GM10266 (cell line): ENCODE data around the gene KMT5C.
"Not testable (repeated sequence)": the region's sequence is repeated elsewhere in the genome, so short reads cannot be mapped to it uniquely, and the experiment has no call there.

ENCODE experiments used
- DNase-seq: peaks from one replicate; pipeline ENCODE4 v3.0.0; 2012; ENCODE audit errors: extremely low spot score
- CTCF ChIP-seq: IDR thresholded peaks from 2 replicates; pipeline ENCODE4 v1.5.1; 2012; ENCODE audit warnings: mild to moderate bottlenecking, low read depth; ENCODE audit not compliant: control insufficient read depth, insufficient read depth; ENCODE audit errors: missing control alignments

Gene KMT5C

GRCh38 chr19:55316646-55317045 is 23.0 kb upstream of the KMT5C start:
- TF ChIP-seq CTCF, result no peak

GRCh38 chr19:55319785-55320184 is 19.9 kb upstream of the KMT5C start:
- no peak for TF ChIP-seq CTCF
- no peak for DNase-seq

More at GRCh38 chr19:55316646-55317045, 23.0 kb upstream of the KMT5C start:
- no peak for DNase-seq

- no peak for TF ChIP-seq CTCF
- DNase-seq, result no peak
Measured at GRCh38 chr19:55320844-55321419, 18.7 kb upstream of the KMT5C start.

DNA sequence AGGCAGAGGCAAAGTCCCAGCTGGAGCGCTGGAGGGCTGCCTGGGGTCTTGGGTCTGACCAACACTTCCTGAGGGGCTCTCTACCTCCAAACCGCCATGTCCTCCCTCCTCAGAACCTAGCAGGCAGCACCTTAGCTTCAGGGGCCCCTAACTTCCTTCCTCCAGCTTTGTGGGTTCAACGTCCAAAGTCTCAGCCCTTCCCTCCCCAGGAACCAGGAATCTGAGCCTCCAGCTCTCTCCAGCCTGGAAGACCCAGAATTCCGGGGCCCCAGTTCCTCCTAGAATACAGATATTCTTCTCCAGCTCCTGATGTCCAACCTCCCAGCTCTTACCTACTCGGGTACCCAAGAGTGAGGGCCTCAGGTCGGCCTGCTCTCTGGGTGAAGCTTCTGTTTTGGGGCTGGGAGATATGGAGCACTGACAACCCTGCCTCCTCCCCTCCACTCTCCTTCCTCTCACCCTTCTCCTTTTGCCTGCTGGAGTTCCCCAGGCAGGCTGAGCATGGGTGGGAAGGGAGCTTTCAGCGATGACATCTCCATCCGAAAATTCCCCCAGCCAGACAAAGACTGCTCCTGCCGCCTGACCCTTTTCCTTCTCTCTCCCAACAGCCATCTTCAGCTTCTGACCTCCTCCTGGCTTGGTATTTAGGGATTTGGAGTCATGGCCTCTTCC is 18.1 kb upstream of the KMT5C start:
- no peak for DNase-seq
- no peak for TF ChIP-seq CTCF

- no peak for TF ChIP-seq CTCF
- no peak for DNase-seq
Measured at GRCh38 chr19:55322204-55322885, 17.3 kb upstream of the KMT5C start.

DNA sequence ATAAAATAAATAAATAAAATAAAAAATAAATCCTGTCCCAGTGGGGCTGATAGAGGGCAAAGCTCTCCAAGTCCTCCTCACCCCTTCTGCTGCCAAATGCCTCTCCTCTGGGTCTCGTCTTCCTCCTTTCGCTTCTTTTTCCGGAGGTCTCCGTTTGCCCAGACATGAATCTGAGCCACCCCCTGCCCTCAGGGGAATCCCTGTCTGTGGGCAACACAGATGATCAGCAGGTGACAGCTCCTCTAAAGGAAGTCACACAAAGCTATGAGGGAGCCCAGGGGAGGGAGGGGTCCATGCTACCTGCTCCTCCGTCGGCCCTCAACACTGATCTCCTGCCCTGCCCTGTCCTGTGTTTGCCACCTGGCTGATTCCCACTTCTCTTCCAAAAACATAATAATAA is 15.0 kb upstream of the KMT5C start:
- no peak for TF ChIP-seq CTCF
- no peak for DNase-seq

- TF ChIP-seq CTCF, result no peak
- no peak for DNase-seq
Measured at GRCh38 chr19:55325172-55325571, 14.5 kb upstream of the KMT5C start, which contains the start of gene TMEM150B. TMEM150B (minus strand) TSS chr19:55325341; CDS start chr19:55321036, 4,305 bp downstream.

- not testable (repeated sequence) for DNase-seq
Measured at GRCh38 chr19:55328774-55329318, 10.8 kb upstream of the KMT5C start.

- DNase-seq, result not testable (repeated sequence)
Measured at GRCh38 chr19:55329791-55330190, 9.9 kb upstream of the KMT5C start.
